ENCODE data around the gene OR4K17. TPM values are rescaled to one million over a fixed set of nuclear protein-coding genes. Genes with fewer than 3 reads are reported as not detected.

Gene OR4K17, protein sequence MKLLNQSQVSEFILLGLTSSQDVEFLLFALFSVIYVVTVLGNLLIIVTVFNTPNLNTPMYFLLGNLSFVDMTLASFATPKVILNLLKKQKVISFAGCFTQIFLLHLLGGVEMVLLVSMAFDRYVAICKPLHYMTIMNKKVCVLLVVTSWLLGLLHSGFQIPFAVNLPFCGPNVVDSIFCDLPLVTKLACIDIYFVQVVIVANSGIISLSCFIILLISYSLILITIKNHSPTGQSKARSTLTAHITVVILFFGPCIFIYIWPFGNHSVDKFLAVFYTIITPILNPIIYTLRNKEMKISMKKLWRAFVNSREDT
- not detected in 5 replicates for total RNA-seq (2022; extraction: Qiagen RNA extraction)

DNA sequence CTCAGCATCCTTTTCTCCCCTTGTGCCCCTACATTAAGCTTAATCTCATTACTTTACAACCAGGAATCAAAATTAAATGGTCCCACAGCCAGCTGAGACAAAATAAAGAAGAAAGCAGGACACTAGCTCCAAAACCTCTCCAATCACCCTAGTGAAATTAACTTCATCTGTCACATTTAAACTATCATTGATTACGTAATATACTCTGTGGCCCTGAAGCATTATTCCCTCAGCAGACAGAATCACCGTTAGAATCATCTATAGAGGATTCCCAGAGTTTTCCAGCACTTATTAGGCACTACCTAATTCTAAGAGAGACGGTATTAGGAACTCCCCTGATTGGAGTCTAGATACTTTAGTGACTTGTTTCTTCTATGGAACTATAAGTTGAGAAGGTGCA is at the start of gene OR4K17:
Gene OR4K17, plus strand, starts transcription at position 302 of the 400 bp plus-strand sequence. CDS start 6,761 bp downstream, outside the sequence.

DNA sequence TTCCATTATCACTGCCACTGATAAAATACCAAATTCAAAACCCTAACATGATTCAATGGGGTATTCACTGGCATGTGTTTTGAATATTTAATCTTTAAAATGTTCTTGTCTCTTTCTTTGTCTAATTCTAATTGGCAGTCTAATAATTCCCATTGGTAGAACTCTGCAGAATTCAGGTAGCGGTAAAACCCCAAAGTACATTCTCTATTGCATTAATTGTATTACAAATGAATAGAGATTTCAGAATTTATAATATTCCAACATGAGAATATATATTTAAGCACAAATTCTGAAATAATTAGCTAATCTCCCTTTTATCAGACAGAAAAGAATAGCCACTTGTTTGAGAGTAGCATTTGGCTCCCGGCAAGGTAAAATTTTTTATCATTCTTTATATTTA is 28.0 kb downstream of the OR4K17 start, which contains the start of gene OR4N5:
Gene OR4N5, plus strand, starts transcription at position 301 of the 400 bp plus-strand sequence. CDS start 4,916 bp downstream, outside the sequence.

Other genes with a start within 250 kb of the OR4K17 start
- not detected in 5 replicates for gene OR4K2, start 235.6 kb upstream of the OR4K17 start, total RNA-seq (2022; extraction: Qiagen RNA extraction)
- gene OR4K5, start 190.1 kb upstream of the OR4K17 start, total RNA-seq (2022; extraction: Qiagen RNA extraction) = not detected in 5 replicates
- gene OR4K1, start 179.8 kb upstream of the OR4K17 start, total RNA-seq (2022; extraction: Qiagen RNA extraction) = not detected in 5 replicates
- not detected in 5 replicates for gene OR4K15, start 135.1 kb upstream of the OR4K17 start, total RNA-seq (2022; extraction: Qiagen RNA extraction)
- not detected in 5 replicates for gene OR4Q2, start 108.6 kb upstream of the OR4K17 start, total RNA-seq (2022; extraction: Qiagen RNA extraction)
- gene OR4K14, start 91.4 kb upstream of the OR4K17 start, total RNA-seq (2022; extraction: Qiagen RNA extraction) = not detected in 5 replicates
- gene OR4K13, start 74.7 kb upstream of the OR4K17 start, total RNA-seq (2022; extraction: Qiagen RNA extraction) = not detected in 5 replicates
- not detected in 5 replicates for gene OR4L1, start 50.7 kb upstream of the OR4K17 start, total RNA-seq (2022; extraction: Qiagen RNA extraction)
- gene OR4N5, start 28.1 kb downstream of the OR4K17 start, total RNA-seq (2022; extraction: Qiagen RNA extraction) = not detected in 5 replicates
- gene OR11G2, start 80.2 kb downstream of the OR4K17 start, total RNA-seq (2022; extraction: Qiagen RNA extraction) = not detected in 5 replicates
- gene OR11H6, start 113.0 kb downstream of the OR4K17 start, total RNA-seq (2022; extraction: Qiagen RNA extraction) = not detected in 5 replicates
- gene OR11H7, start 118.2 kb downstream of the OR4K17 start, total RNA-seq (2022; extraction: Qiagen RNA extraction) = not detected in 5 replicates
- not detected in 5 replicates for gene OR11H4, start 128.5 kb downstream of the OR4K17 start, total RNA-seq (2022; extraction: Qiagen RNA extraction)
- gene TTC5, start 195.2 kb downstream of the OR4K17 start, total RNA-seq (2022; extraction: Qiagen RNA extraction) = 17.3 to 27.1 TPM (median 18.5 TPM) in 5 replicates
- gene CCNB1IP1, start 222.5 kb downstream of the OR4K17 start, total RNA-seq (2022; extraction: Qiagen RNA extraction) = 37.7 to 46.5 TPM (median 39.4 TPM) in 5 replicates
- gene PARP2, start 232.9 kb downstream of the OR4K17 start, total RNA-seq (2022; extraction: Qiagen RNA extraction) = 17.3 to 24.3 TPM (median 18.7 TPM) in 5 replicates

Measured in A549 treated with Hydrocortisone at 1 μM for 4 hours (cell line).